22Rv1 (cell line): ENCODE data around the gene NEU4.

Experiments
- H3K27ac ChIP-seq: fragments of 450-650 bp; 2 replicates; pipeline ENCODE4 v1.5.1; 2017
- ZFX ChIP-seq: fragments of 450-650 bp; IDR thresholded peaks from 2 replicates; pipeline ENCODE4 v1.6.1; 2017; ENCODE audit warnings: antibody characterized with exemption, borderline replicate concordance
- TF ChIP-seq, protein P1 (sequence below): fragments of 450-650 bp; IDR thresholded peaks from 2 replicates; pipeline ENCODE4 v1.5.1; 2017; ENCODE audit warnings: mild to moderate bottlenecking

Gene NEU4

DNA sequence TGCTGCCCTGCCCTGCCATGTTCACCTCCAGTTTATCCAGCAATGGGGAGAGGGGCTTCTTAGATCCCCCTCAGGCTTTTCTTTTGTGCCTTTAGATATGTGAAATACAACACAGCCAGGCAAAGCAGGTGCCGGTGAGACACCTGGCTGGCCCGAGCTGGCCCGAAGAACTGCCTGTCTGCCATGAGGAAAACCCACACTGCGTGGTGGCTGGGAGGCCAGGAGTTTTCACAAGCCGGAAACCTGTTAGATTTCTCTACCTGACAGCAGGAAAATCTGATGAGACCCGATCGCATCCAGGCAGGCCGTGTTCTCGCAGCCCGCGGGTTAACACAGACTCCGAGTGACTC is 38.1 kb upstream of the NEU4 start:
- H3K27ac ChIP-seq, result no peak overlapping the region
- no peak for TF ChIP-seq ZFX
- TF ChIP-seq, protein P1, sequence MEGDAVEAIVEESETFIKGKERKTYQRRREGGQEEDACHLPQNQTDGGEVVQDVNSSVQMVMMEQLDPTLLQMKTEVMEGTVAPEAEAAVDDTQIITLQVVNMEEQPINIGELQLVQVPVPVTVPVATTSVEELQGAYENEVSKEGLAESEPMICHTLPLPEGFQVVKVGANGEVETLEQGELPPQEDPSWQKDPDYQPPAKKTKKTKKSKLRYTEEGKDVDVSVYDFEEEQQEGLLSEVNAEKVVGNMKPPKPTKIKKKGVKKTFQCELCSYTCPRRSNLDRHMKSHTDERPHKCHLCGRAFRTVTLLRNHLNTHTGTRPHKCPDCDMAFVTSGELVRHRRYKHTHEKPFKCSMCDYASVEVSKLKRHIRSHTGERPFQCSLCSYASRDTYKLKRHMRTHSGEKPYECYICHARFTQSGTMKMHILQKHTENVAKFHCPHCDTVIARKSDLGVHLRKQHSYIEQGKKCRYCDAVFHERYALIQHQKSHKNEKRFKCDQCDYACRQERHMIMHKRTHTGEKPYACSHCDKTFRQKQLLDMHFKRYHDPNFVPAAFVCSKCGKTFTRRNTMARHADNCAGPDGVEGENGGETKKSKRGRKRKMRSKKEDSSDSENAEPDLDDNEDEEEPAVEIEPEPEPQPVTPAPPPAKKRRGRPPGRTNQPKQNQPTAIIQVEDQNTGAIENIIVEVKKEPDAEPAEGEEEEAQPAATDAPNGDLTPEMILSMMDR, result no peak

DNA sequence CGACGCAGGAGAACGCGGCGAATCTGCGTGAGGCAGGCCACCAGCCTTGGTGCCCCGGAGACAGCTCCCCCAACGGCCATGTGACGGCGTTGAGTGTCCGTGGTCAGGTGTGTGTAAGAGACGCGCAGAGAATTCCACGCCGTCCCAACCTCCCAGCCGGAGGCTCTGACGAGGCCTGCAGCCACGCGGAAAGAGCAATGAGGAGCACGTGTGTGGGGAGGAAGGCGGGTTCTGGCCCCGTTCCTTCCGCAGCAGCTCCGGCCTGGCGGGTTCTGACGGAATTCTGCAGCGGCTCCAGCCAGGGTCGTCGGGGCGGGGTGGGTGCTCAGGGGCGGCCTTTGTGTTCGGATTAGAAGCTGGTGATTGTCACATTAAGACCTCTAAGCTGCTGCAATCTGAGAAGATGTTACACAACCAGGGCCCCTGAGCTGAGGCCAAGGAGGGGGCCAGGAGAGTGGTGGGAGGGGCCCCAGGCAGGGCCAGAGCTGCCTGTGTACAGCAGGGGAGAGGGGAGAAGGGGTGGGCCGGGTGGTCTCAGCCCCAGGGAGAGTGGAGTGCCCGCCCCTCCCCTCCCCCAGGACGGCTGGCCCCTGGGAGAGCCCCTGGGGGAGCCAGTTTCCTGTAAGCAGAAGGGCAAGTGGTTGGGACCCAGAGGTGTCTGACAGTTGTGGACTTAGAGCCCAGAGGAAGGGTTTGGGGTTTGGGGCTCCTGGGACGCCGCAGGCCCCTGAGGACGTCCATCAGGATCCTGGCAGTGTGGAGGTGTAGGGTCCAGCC is 37.5 kb upstream of the NEU4 start:
- no peak for TF ChIP-seq ZFX
- TF ChIP-seq, protein P1, result no peak
- H3K27ac ChIP-seq, result no peak overlapping the region

DNA sequence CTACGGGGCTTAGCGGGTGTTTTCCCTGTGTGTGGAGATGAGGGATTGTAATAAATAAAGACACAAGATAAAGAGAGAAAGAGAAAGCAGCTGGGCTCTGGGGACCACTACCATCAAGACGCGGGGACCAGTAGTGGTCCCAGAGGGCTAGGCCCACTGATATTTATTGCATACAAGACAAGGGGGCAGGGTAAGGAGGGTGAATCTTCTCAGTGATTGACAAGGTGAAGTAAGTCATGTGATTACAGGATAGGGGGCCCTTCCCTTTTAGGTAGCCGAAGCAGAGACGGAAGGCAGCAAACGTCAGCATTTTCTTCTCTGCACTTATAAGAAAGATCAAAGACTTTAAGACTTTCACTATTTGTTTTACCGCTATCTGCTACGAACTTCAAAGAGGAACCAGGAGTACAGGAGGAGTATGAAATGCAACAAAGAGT is 36.9 kb upstream of the NEU4 start:
- H3K27ac ChIP-seq, result no peak overlapping the region
- no peak for TF ChIP-seq ZFX
- TF ChIP-seq, protein P1, result no peak

DNA sequence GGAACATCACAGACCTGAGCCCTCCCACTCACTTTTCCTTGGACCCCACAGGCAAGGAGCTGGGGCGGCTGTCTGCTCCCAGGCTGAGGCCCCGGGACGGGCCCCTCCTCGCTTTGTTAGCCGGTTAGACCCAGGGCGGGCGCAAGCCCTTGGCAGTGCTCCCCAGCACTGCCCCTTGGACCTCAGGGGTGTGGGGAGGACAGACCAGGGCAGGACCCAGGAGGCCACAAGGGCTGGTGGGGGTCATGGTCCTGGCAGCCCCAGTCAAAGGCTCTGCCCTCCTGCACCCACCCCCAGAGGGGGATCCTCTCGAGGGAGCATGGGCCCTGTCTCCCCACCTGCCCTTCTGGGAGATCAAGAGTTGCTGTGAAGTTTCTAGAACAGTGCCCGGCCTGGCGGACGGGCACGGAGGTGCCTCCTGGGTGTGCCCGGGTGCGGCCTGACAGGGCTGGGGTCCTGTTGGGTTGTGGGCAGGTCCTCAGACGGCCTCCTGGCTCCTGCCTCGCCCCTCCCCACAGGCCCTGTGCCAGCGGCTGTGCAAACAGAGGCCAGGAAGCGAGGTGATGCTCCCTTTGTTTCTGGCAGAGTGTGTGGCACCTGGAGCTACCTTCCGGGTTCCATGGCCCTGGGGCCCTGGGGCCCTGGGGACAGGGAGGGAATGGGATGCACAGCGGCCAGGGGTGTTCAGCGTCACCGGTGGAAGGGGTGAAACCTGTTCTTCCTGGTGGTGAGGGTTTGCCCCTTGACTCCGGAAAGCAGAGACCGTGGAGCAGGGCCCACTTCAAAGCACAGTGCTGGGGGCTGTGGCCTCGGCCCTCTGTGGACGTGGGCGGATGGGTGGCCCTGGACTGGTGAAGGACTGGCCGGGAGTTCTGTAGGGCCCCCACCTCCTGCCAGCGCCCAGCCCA is 35.2 kb upstream of the NEU4 start:
- TF ChIP-seq, protein P1, result no peak
- TF ChIP-seq ZFX, result no peak
- H3K27ac ChIP-seq, result no peak overlapping the region

DNA sequence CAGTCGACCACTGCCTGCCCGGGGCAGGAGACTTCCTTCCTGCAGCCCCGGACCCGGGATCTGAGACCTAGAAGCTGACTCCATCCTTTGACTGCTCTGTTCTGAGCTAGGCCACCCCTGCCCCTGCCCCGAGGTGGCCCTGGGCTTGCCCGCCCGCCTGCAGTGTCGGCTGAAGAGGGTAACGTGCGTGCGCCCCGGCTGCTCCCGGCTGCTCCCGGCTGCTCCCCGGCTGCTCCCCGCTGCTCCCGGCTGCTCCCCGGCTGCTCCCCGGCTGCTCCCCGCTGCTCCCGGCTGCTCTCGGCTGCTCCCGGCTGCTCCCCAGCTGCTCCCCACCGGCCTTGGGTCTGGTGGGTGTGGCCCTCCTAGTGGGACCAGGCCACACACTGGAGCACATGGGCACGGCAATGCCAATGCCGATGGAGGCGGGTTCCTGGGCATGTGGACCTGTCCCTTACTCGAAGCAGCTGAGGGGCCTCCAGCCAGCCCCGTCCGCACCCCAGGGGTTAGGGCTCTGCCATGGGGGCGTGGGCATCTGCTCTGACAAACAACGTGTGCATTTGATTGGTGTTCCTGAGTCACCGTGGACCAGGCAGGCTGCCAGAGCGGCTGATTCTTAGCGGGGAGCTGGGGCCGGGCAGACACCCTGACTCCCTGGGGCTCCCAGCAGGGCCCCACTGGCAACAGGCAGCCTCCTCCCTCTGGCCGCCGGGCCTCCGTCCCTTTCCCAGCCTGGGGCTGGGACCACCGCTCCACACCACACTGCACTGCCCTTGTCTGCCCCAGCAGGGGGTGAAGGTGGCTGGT is 34.4 kb upstream of the NEU4 start:
- TF ChIP-seq, protein P1, result no peak
- no peak for TF ChIP-seq ZFX
- no peak overlapping the region for H3K27ac ChIP-seq

DNA sequence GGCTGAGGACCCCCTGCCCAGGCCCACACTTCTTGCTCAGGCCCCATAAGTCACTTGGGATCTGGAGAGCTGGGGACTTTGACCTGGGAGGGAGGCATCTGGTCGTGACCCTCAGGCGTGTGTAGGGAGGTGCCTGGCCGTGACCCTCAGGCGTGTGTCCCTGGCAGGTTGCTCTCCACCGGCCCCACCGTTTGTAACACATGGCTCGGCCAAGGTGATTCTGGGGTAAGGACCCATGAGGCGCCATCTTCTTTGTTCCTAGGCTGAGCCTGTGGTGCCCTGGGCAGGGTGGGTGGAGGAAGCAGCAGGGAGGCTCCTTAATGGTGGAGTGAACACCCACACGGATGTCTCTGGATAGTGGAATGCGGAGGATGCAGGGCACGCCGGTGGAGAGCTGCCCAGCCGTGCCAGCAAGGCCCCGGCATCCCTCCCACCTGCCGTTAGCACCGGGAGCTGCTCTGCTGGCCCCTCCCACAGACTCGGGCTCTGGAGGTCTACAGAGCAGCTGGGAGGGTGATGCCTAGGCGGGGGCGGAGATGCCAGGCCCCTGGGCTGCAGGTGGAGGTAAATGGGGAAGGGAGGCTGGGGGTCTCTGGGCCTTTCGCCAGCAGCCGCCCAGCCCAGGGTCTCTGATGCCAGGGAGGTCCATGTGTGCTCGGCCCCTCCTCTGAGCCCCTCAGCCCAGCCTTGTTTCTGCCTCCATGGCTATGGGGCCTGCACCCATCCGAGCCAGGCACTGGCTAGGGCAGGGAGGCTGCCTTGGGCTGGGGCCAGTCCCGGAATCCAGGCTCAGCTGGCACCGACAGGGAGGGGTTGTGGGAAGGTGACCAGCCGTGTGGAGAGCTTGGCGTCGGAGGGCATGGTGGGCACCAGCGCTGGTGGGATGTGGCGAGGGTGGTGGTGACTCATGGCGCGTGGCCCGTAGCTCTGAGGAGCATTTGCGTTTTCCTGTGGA is 33.5 kb upstream of the NEU4 start:
- no peak for TF ChIP-seq ZFX
- TF ChIP-seq, protein P1, result no peak
- H3K27ac ChIP-seq, result no peak overlapping the region
